HFFc6 (cell line): ENCODE measurements around the gene CCS. TPM values are rescaled to one million over a fixed set of nuclear protein-coding genes. Genes with fewer than 3 reads are reported as not detected.
"Not testable (repeated sequence)": the region's sequence is repeated elsewhere in the genome, so short reads cannot be mapped to it uniquely, and the experiment has no call there.

Experiments
- DNase-seq: peaks from one replicate; pipeline ENCODE4 v3.0.0-alpha.2; 2018
- H3K27ac Mint-ChIP-seq: 2 replicates; pipeline ENCODE4 v1.8.0; 2020; ENCODE audit warnings: mild to moderate bottlenecking, mixed read lengths
- H3K27me3 Mint-ChIP-seq: 2 replicates; pipeline ENCODE4 v1.8.0; 2021; ENCODE audit warnings: mild to moderate bottlenecking, moderate library complexity, mixed read lengths; ENCODE audit not compliant: insufficient read depth
- H3K36me3 Mint-ChIP-seq: 2 replicates; pipeline ENCODE4 v1.8.0; 2021; ENCODE audit warnings: low read depth, mixed read lengths
- H3K4me1 Mint-ChIP-seq: 2 replicates; pipeline ENCODE4 v1.8.0; 2020; ENCODE audit warnings: low read depth, mixed read lengths
- H3K4me3 Mint-ChIP-seq: 2 replicates; pipeline ENCODE4 v1.8.0; 2020; ENCODE audit warnings: mild to moderate bottlenecking, moderate library complexity, mixed read lengths
- H3K9me3 Mint-ChIP-seq: 2 replicates; pipeline ENCODE4 v1.8.0; 2020; ENCODE audit warnings: mild to moderate bottlenecking, mixed read lengths
- CTCF ChIP-seq: fragments of 200-600 bp; sonication (generic); IDR thresholded peaks from 2 replicates; pipeline ENCODE4 v1.5.0; 2021; ENCODE audit warnings: antibody characterized with exemption, mild to moderate bottlenecking
- total RNA-seq, 6 experiments: library from RNA; stranded (reverse); fragmentation: NEBNext Ultra II Directional; extraction: Animal tissue kit (Norgen Biotek cat#: 25700); gene quantifications; 2 replicates in 1 of 6; 3 replicates in 5 of 6; pipeline ENCODE4 v1.2.3, GENCODE V29; 2021

The CCS gene
- total RNA-seq, 6 experiments from 2014 or later, result 25.8 to 27.4 (median 26.5) TPM

- peak; percentile 90 for TF ChIP-seq CTCF
- peak; percentile 48 for DNase-seq
- H3K36me3 Mint-ChIP-seq, result peaks cover 7% of the 10 kb centered on the region; the same call in 1 of the 2 replicates
- peaks cover 18% of the 10 kb centered on the region for H3K4me1 Mint-ChIP-seq
- H3K4me3 Mint-ChIP-seq, result no peak overlapping the region
- peaks cover 17% of the 10 kb centered on the region for H3K9me3 Mint-ChIP-seq
- H3K27me3 Mint-ChIP-seq, result peaks cover 23% of the 10 kb centered on the region
- no peak overlapping the region for H3K27ac Mint-ChIP-seq
These were observed 13.9 kb upstream of the CCS start for GRCh38 chr11:66579017-66579606.

GRCh38 chr11:66580803-66581202, 12.2 kb upstream of the CCS start:
- DNase-seq, result no peak
- Mint-ChIP-seq H3K4me3 (no peak overlapping the region), H3K4me1 (peaks cover 9% of the 10 kb centered on the region), H3K36me3 (peaks cover 7% of the 10 kb centered on the region; the same call in 1 of the 2 replicates), H3K9me3 (peaks cover 17% of the 10 kb centered on the region), H3K27me3 (peaks cover 19% of the 10 kb centered on the region), H3K27ac (no peak overlapping the region)
- TF ChIP-seq CTCF, result no peak

- Mint-ChIP-seq H3K4me3 (no peak overlapping the region), H3K9me3 (peaks cover 17% of the 10 kb centered on the region), H3K36me3 (peaks cover 7% of the 10 kb centered on the region; the same call in 1 of the 2 replicates), H3K27ac (no peak overlapping the region), H3K27me3 (peaks cover 14% of the 10 kb centered on the region), H3K4me1 (peaks cover 9% of the 10 kb centered on the region)
- DNase-seq, result no peak
- no peak for TF ChIP-seq CTCF
These were observed 11.7 kb upstream of the CCS start for GRCh38 chr11:66581261-66581660.

DNA sequence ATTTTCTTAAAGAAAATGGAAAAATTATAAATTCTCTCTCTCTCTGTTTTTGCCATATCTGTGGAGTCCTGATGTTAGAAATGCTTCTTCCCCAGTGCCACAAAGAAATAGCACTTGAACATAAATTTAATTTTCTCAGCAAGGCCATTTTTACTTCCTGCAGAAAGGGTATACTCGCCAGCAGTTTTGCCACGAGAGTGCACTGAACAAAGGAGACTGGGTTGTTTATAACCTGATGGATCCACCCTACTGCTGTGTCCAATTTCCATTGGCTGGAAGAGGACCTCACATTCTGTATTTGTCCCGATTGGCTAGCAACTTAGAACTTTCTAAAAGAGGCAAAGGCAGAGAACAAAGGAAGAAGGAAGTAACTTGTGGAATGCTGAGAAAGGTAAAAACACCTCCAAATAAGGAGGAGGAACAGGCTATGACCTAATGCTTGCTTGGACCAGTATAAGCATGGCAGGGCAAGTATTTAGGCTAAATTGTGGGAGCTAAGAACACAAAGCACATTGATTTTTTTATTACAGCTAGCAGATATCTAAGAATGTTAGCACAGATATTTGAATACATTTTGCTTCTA, 10.3 kb upstream of the CCS start:
- DNase-seq, H3K4me3 Mint-ChIP-seq, H3K36me3 Mint-ChIP-seq, H3K27ac Mint-ChIP-seq, H3K4me1 Mint-ChIP-seq: not testable (repeated sequence)
- Mint-ChIP-seq H3K9me3 (peaks cover 17% of the 10 kb centered on the region), H3K27me3 (peaks cover 13% of the 10 kb centered on the region)

DNA sequence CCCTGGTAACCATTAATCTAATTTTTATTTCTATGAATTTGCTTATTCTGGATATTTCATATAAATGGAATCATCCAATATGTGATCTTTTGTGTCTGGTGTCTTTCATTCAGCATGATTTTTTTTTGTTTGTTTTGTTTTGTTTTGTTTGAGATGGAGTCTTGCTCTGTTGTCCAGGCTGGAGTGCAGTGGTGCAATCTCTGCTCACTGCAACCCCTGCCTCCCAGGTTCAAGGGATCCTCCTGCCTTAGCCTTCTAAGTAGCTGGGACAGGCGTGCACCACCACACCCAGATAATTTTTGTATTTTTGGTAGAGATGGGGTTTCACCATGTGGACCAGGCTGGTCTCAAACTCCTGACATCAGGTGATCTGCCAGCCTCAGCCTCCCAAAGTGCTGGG, 7.5 kb upstream of the CCS start:
- H3K36me3 Mint-ChIP-seq, H3K4me3 Mint-ChIP-seq, DNase-seq, H3K27ac Mint-ChIP-seq, H3K4me1 Mint-ChIP-seq: not testable (repeated sequence)
- Mint-ChIP-seq H3K27me3 (peaks cover 13% of the 10 kb centered on the region), H3K9me3 (peaks cover 17% of the 10 kb centered on the region)

GRCh38 chr11:66586136-66586535, 6.8 kb upstream of the CCS start:
- Mint-ChIP-seq H3K4me1 (no peaks in the 10 kb centered on the region), H3K27ac (no peak overlapping the region), H3K4me3 (no peak overlapping the region), H3K9me3 (peaks cover 17% of the 10 kb centered on the region), H3K36me3 (peaks cover 7% of the 10 kb centered on the region; the same call in 1 of the 2 replicates), H3K27me3 (peaks cover 13% of the 10 kb centered on the region)
- no peak for TF ChIP-seq CTCF
- DNase-seq, result no peak

GRCh38 chr11:66589315-66589714, 3.7 kb upstream of the CCS start:
- peaks cover 12% of the 10 kb centered on the region for H3K27me3 Mint-ChIP-seq
- H3K9me3 Mint-ChIP-seq, H3K27ac Mint-ChIP-seq, DNase-seq, H3K4me3 Mint-ChIP-seq, H3K36me3 Mint-ChIP-seq: not testable (repeated sequence)
- peaks cover 14% of the 10 kb centered on the region for H3K4me1 Mint-ChIP-seq
